Measurements from ENCODE around the gene TMEM132D.

Gene TMEM132D

GRCh38 chr12:129084875-129085826, 818.7 kb downstream of the TMEM132D start:
- no peak for TF ChIP-seq JUND (IDR thresholded peaks at IDR 0.05; ENCODE audit: low read depth)
- no peak for DNase-seq (ENCODE audit: low read depth in 1 of 2, low spot score in 1 of 2)
- in situ Hi-C loops (cut with HindIII; ENCODE audit: low pct_unique_long_range_greater_than_20kb, low sequenced_read_pairs): no loop called here

- no peak for TF ChIP-seq JUND (IDR thresholded peaks at IDR 0.05; ENCODE audit: low read depth)
- in situ Hi-C loops (cut with HindIII; ENCODE audit: low pct_unique_long_range_greater_than_20kb, low sequenced_read_pairs): no loop called here
- no peak for DNase-seq (ENCODE audit: low read depth in 1 of 2, low spot score in 1 of 2)
These were observed 820.5 kb downstream of the TMEM132D start for GRCh38 chr12:129083121-129083840.

- DNase-seq (ENCODE audit: low read depth in 1 of 2, low spot score in 1 of 2): no peak
- in situ Hi-C loops (cut with HindIII; ENCODE audit: low pct_unique_long_range_greater_than_20kb, low sequenced_read_pairs): no loop called here
- no peak for TF ChIP-seq JUND (IDR thresholded peaks at IDR 0.05; ENCODE audit: low read depth)
These were observed 821.4 kb downstream of the TMEM132D start for GRCh38 chr12:129082441-129082840.

DNA sequence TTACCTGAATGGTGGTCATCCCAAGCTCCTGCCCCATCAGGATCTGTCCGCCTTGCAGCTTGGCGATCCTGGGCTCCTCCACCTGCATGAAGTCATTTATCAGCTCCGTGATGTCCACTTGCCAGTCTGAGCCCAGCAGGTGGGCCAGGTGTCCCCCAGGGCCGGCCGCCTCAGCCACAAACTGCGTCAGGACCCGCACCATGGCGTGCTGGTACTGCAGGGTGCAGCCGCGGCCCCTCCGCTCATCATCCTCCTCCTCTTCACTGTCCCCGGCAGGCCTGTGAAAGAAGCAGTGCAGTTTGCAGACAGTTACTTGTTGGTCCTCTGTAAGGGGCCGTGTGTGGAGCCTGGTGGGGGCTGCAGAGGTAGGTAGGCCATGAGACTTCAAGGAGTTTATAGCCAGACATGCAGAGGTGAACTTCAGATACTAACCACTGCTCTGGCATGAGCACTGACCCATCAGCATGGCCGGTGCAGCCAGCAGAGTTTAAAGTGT, 822.0 kb downstream of the TMEM132D start:
- in situ Hi-C loops (cut with HindIII; ENCODE audit: low pct_unique_long_range_greater_than_20kb, low sequenced_read_pairs): no loop called here
- TF ChIP-seq JUND (IDR thresholded peaks at IDR 0.05; ENCODE audit: low read depth): no peak
- no peak for DNase-seq (ENCODE audit: low read depth in 1 of 2, low spot score in 1 of 2)

DNA sequence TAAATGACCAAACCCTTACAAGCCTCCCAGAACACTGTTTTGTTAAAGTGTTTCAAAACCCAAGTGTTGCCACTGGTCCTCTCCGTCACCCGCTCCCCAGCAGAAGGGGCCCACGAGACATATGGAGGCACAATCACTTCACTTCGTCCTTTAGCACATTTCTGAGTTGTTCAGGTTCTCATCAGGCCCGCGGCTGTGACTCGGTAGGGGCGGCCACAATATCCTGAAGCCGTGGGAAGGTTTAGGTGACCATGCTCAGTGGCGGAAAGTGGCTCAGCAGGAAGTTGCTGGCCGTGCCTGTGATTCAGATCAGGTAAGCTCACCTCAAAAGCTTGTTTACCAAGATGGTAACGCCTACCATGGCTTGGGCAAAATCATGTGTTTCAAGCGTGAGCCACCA, 823.0 kb downstream of the TMEM132D start:
- in situ Hi-C loops (cut with HindIII; ENCODE audit: low pct_unique_long_range_greater_than_20kb, low sequenced_read_pairs): no loop called here
- no peak for DNase-seq (ENCODE audit: low read depth in 1 of 2, low spot score in 1 of 2)
- no peak for TF ChIP-seq JUND (IDR thresholded peaks at IDR 0.05; ENCODE audit: low read depth)

- in situ Hi-C loops (cut with HindIII; ENCODE audit: low pct_unique_long_range_greater_than_20kb, low sequenced_read_pairs): no loop called here
- DNase-seq (ENCODE audit: low read depth in 1 of 2, low spot score in 1 of 2): no peak
- TF ChIP-seq JUND (IDR thresholded peaks at IDR 0.05; ENCODE audit: low read depth): no peak
These were observed 823.4 kb downstream of the TMEM132D start for GRCh38 chr12:129080391-129080790.

GRCh38 chr12:129079719-129080118, 824.1 kb downstream of the TMEM132D start:
- in situ Hi-C loops (cut with HindIII; ENCODE audit: low pct_unique_long_range_greater_than_20kb, low sequenced_read_pairs): no loop called here
- no peak for DNase-seq (ENCODE audit: low read depth in 1 of 2, low spot score in 1 of 2)
- no peak for TF ChIP-seq JUND (IDR thresholded peaks at IDR 0.05; ENCODE audit: low read depth)

- no peak for TF ChIP-seq JUND (IDR thresholded peaks at IDR 0.05; ENCODE audit: low read depth)
- in situ Hi-C loops (cut with HindIII; ENCODE audit: low pct_unique_long_range_greater_than_20kb, low sequenced_read_pairs): no loop called here
- DNase-seq (ENCODE audit: low read depth in 1 of 2, low spot score in 1 of 2): no peak
These were observed 827.1 kb downstream of the TMEM132D start for GRCh38 chr12:129076441-129077320.

- in situ Hi-C loops (cut with HindIII; ENCODE audit: low pct_unique_long_range_greater_than_20kb, low sequenced_read_pairs): no loop called here
- DNase-seq (ENCODE audit: low read depth in 1 of 2, low spot score in 1 of 2): no peak
- TF ChIP-seq JUND (IDR thresholded peaks at IDR 0.05; ENCODE audit: low read depth): no peak
These were observed 828.2 kb downstream of the TMEM132D start for GRCh38 chr12:129075460-129076208.

DNA sequence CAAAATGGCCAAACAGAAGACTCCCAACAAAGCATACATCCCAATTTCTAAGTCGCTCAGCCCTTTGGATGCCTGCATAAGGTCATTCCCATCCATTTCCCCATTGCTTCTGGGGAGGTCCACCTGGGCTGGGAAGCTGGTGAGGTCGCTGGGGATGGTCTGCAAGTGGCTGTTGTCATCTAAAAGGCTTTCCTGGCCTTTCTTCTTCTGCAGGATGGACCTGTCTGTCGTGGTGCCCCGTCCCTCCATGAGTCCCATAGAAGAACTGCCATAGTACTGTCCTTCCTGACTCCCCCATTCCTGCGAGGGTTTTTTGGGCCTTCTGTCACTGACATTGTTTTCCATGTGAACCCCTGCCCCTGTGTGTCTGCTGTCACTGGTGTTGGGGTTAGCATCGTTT, 829.4 kb downstream of the TMEM132D start:
- in situ Hi-C loops (cut with HindIII; ENCODE audit: low pct_unique_long_range_greater_than_20kb, low sequenced_read_pairs): no loop called here
- DNase-seq (ENCODE audit: low read depth in 1 of 2, low spot score in 1 of 2): no peak
- TF ChIP-seq JUND (IDR thresholded peaks at IDR 0.05; ENCODE audit: low read depth): no peak

DNA sequence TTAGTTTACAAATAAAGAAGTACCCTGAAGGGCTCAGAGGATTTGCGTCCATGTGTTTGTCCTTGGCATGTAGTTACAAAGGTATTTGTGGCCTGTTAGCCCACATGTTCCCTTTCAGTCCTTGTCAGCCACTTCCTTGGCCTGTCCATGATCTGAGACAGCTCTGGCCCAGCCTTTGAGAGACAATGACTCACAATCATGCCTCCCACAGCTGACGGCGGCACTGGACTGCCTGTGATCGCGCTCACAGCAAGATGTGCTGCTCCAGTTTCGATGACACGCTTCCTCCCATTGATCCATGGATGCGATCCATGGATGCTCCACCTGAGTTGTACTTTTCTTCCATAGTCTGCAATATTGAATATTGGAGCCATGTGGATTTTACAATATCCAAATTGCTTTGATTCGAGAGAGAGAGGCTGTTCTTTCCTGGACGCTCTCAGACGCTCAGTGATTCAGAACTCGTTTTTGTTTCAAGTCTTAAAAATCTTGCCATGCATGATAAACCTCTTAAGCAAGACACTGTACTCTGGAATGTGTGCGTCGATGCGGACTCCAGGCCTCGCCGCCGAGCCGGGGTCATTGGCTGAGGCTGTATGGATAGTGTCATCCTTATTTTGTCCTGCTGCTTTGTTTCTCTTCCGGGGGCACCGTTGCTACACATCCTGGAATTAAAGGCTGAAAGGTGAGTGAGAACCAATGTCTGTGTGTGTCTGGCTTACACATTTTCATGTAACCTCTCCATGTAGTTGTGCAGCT, 830.5 kb downstream of the TMEM132D start:
- in situ Hi-C loops (cut with HindIII; ENCODE audit: low pct_unique_long_range_greater_than_20kb, low sequenced_read_pairs): no loop called here
- no peak for DNase-seq (ENCODE audit: low read depth in 1 of 2, low spot score in 1 of 2)
- TF ChIP-seq JUND (IDR thresholded peaks at IDR 0.05; ENCODE audit: low read depth): no peak

All from T47D (cell line).